C4-2B (cell line): ENCODE results near the gene STX5.

Experiments
- H3K27ac ChIP-seq: fragments of 450-650 bp; 2 replicates; pipeline ENCODE4 v1.5.1; 2017
- CTCF ChIP-seq: fragments of 450-650 bp; conservative IDR thresholded peaks from 2 replicates; pipeline ENCODE4 v1.5.1; 2017; ENCODE audit warnings: mild to moderate bottlenecking
- ZFX ChIP-seq: fragments of 450-650 bp; IDR thresholded peaks from 2 replicates; pipeline ENCODE4 v1.6.1; 2017

The STX5 gene

GRCh38 chr11:62851807-62852522 lies 20.1 kb upstream of the STX5 start:
- peak overlapping the region; percentile 26 for H3K27ac ChIP-seq

GRCh38 chr11:62850911-62851806 lies 19.3 kb upstream of the STX5 start:
- no peak for TF ChIP-seq CTCF
- TF ChIP-seq ZFX, result no peak
- peak overlapping the region; percentile 26 for H3K27ac ChIP-seq

More at GRCh38 chr11:62851807-62852522, 20.1 kb upstream of the STX5 start:
- TF ChIP-seq ZFX, result no peak
- no peak for TF ChIP-seq CTCF

GRCh38 chr11:62847767-62848314 lies 16.0 kb upstream of the STX5 start:
- no peak overlapping the region for H3K27ac ChIP-seq
- no peak for TF ChIP-seq ZFX
- TF ChIP-seq CTCF, result no peak

GRCh38 chr11:62846177-62846576 lies 14.3 kb upstream of the STX5 start:
- no peak for TF ChIP-seq ZFX
- TF ChIP-seq CTCF, result no peak
- H3K27ac ChIP-seq, result no peak overlapping the region

GRCh38 chr11:62844154-62844553 lies 12.3 kb upstream of the STX5 start:
- no peak overlapping the region for H3K27ac ChIP-seq
- TF ChIP-seq ZFX, result no peak
- no peak for TF ChIP-seq CTCF

- H3K27ac ChIP-seq, result no peak overlapping the region
- no peak for TF ChIP-seq CTCF
- TF ChIP-seq ZFX, result no peak
Observed at GRCh38 chr11:62843466-62843865, 11.6 kb upstream of the STX5 start.

- H3K27ac ChIP-seq, result peak overlapping the region; percentile 93
Observed at GRCh38 chr11:62842891-62843290, 11.0 kb upstream of the STX5 start.
